ENCODE measurements around the gene CYSLTR2. TPM values are rescaled to one million over a fixed set of nuclear protein-coding genes. Genes with fewer than 3 reads are reported as not detected.

CYSLTR2 gene
- total RNA-seq, 1 experiment from 2014 or later, result not detected

DNA sequence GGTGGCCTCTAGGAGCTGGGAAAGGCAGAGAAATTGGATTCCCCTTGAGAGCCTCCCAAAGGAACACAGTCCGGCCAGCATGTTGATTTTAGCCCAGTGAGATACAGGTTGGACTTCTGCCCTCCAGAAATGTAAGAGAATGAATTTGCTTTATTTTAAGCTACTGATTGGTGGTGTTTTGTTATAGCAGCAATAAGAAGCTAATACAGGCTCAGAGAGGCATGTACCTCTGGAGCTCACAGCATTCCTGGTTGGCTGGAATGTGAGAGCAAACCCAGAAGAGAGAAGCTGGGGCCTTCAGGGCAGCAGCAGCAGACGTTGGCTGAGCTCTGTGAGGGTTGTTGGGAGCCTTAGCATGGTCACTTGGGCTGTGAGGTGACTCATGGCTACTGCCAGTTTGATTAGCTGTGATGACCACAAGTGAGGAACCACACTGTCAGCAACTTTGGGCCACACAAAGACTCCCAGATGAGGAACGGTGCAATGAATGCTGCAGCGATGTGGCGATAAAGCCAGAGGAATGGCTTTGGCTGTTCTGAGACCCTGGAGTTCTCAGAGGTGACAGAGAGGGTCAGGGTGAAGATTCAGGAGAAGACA lies 80.1 kb downstream of the CYSLTR2 start:
- DNase-seq (ENCODE audit: extremely low read depth, low read depth), result no peak

DNA sequence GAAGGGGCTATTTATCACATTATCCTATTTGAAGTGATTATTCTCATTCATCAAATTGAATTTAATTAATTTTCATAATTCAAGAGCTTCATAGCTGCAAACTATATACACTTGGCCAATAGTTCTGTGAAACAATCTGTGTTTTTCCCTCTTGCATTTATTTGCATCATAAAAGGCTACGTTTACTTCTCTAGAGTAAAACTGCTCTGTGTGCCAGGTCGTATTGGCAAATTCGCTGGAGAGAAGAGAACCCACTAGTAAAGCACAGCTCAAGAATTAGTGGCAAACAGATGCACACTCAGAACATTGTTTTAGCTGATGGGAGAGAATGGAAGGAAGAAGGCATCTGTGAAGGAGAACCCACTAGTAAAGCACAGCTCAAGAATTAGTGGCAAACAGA lies 81.8 kb downstream of the CYSLTR2 start:
- no peak for DNase-seq (ENCODE audit: extremely low read depth, low read depth)

DNA sequence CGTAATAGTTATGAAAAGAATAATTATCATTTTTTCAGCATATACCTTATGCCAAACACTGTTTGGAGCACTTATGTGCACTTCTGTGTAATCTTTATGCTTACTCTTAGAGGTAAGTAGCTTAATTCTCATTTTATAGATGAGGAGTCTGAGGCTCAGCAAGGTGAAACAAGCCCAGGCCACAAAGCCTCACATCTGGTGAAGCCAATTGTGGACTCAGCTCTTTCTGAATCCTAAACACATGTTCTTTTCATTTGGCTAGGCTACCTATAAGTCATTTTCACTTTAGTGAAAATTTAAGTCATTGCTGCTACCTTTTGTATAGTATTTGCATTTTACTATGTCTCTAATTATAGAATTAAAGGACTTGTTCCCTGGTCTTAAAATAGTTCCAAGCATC lies 84.0 kb downstream of the CYSLTR2 start:
- DNase-seq (ENCODE audit: extremely low read depth, low read depth), result no peak

GRCh38 chr13:48738311-48738710 lies 84.6 kb downstream of the CYSLTR2 start:
- no peak for DNase-seq (ENCODE audit: extremely low read depth, low read depth)

DNA sequence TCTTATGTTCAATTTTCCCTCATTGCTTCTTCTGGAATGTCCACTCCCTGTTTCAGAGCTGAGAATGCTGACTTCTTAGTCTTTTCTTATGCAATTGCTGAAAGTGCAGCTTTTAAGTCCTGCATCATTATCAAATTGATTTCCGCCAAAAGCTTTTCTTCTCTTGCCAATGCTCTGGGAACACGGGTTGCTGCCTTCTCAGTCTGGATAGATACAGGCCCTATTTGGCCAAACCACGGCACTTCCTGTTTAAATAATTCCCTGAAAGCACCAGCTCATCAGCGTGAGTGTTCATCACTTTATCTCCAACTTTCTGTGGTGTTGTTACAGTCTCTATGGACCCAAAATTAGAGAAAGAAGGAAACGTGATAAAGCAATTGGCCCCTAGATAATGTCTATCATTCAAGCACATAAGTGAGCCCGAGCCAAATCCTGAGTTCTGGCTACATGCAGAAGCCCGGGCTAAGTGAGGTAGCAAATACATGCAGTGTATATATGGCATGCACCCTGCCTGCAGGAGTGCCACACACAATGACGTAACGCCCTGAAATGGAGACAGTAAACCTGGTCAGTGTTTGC lies 85.7 kb downstream of the CYSLTR2 start:
- DNase-seq (ENCODE audit: extremely low read depth, low read depth), result no peak

DNA sequence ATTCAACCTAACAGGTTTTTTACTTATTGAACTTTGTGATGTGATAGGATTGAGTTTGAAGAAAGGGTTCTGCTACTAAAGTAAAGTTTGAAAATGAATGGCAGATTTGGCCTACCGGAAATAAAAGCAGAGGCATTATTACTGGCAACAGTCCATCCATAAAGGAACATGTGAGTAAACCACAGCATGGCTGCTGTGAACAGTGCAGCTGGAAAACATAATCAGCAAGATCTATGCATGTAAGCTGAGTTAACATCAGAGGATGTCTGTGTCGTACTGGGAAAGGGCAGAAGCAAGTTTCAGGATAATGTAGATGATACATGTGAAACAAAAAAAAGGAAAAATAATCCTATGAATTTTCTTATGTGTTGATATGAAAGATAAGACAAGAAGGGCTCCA lies 87.6 kb downstream of the CYSLTR2 start:
- DNase-seq (ENCODE audit: extremely low read depth, low read depth), result no peak

DNA sequence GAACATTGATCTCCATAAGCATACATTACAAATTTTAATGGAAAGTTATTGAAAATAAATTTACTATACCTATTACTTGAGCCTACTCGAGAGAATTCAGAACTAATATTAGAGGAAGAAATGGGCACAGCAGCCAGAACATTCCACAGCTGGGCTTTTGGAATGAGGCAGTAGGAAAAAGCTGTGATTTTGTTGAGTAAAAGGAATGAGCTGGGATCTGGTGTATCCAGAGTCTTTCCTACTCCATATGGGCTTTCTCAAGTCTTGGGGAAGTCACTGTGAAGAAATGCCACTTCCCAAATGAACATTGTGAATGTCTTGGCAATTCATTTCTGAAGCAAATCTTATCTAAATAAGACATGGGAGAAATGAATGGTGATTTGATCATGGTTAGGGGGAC lies 93.1 kb downstream of the CYSLTR2 start:
- no peak for DNase-seq (ENCODE audit: extremely low read depth, low read depth)

- DNase-seq (ENCODE audit: extremely low read depth, low read depth), result no peak
Measured at GRCh38 chr13:48748681-48749080, 95.0 kb downstream of the CYSLTR2 start.

DNA sequence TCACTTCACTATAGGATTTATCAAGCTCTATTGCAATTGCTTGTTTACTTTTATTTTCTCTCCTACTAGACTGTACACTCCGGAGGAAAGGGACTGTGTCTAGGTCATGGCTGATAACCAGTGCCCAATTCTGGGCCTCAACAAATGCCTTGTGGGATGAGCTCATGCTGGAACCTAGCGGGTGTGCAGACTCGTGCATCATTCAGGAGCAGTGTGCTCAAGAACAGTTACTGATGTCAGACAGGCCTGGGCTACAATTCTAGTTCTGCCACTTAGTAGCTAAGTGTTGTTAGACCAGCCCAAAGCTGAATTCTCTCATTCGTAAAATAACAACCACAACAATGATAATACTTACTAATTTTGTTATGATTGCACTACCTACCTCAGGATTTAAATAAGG lies 95.4 kb downstream of the CYSLTR2 start:
- no peak for DNase-seq (ENCODE audit: extremely low read depth, low read depth)

DNA sequence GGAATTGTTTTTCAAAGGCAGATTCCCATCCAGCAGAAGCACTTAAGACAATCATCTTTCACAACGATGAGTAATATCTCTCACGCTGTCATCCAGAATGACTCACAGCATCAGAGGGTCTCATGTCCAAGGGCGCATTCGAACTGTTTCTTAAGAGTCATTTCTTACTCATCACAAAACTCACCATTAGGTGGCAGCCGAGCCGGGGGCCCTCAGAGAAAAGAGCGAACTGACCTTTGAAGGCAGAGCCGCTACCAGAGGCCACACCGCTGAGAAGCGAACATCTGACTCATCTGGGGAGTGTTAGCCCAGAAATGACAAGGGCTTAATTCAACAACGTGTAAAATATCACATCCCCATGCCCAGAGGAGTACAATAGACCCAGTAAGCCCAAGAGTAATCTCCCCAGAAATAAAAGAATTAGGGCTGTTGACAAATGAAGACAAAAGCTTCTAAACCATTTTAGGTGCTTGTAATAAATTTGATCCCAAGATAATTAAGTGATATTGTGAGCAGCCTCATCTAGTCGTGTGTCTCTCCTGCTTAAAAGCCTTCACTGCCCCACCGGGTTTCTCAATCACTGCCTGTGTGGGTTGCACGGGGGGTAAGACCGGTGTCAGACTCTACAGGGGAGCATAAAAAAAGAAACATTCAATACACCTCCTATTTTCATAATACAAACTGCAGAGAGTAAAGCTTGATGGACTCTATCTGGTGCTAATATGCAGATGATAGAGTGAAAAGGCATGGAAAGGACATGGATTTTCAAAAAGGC lies 96.2 kb downstream of the CYSLTR2 start:
- DNase-seq (ENCODE audit: extremely low read depth, low read depth), result peak; percentile 92

GRCh38 chr13:48750588-48751383 lies 97.1 kb downstream of the CYSLTR2 start:
- no peak for DNase-seq (ENCODE audit: extremely low read depth, low read depth)

DNA sequence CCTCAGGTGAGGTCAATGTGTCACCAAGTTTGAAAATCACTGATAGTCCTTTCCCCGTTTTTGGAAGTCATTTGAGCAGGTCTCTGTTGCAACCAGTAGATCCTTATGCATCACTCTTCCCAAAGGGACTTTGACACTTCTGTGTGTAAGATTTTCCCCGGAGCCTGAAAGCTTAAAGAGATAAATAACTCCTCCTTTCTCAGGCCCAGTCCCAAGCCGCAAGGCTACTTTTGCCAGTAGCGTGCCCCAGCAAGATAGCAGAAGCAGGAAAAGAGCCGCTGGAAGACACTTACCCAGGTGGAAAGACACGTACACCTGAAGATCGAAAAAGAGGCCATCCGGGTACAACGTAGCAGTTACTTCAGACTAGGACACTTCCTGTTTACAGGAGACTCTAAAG lies 106.9 kb downstream of the CYSLTR2 start:
- no peak for DNase-seq (ENCODE audit: extremely low read depth, low read depth)

Other genes starting within 250 kb of the CYSLTR2 start
- gene LPAR6, start 240.8 kb upstream of the CYSLTR2 start, total RNA-seq (2014; rRNA removed; shearing (Covaris generic)), result 2.1 and 3.2 TPM in 2 replicates
- 0.87 and 1.8 TPM in 2 replicates for gene RCBTB2, start 120.8 kb upstream of the CYSLTR2 start, total RNA-seq (2014; rRNA removed; shearing (Covaris generic))

Measured in NCI-H460 (cell line).